ENCODE results near the gene CNKSR3.

CNKSR3 gene

DNA sequence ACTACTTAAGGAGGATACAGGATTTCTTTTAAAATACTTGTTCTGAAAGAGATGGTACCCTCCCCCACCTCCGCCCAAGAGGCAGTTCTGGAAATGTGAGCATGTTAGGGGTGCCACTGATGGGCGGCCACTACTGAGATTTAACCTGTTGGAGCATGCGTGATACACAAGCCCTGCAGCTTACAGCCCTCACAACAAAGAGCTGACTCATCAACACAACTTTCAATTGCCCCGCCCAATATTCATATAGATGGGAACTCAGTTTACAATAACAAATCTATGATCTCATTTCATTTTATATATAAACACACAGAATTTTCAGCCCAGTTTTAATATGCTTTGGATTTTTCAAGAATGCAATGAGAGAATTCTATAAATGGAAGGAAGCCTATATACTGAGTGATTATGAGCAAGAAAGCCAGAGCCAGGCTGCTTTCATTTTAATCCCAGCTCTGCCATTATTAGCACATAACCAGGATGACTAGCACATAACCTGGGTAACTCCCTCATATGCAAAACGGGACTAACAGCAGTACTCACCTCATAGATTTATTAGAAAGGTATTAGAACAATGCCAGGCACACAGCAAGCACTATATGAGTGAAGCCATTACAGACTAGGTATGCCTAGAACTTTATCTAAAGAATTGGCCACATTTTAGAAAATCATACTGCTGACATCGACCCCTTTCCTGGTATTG, 108.3 kb downstream of the CNKSR3 start:
- no peak overlapping the region for H3K4me3 ChIP-seq (ENCODE audit: low read depth, low read length)
- no peak for DNase-seq (ENCODE audit: low read depth)

DNA sequence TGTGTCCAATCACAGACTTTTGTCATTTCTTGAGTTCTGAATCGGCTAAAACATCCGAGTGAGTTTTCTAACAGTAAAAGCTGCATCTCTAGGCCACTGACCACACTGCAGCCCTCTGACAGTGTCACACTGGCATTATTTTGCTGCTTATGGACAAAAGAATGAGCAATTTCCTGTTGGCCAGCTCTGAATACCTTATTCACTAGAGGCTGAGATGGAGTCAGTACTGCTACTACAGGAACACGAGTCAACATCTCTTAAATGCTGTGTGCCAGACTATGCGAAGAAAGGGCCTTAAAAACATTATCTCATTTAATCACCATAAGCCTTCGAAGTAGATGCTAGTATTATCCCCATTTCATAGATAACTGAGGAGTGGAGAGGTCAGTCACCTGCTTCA, 111.4 kb downstream of the CNKSR3 start:
- no peak for DNase-seq (ENCODE audit: low read depth)
- H3K4me3 ChIP-seq (ENCODE audit: low read depth, low read length): no peak overlapping the region

DNA sequence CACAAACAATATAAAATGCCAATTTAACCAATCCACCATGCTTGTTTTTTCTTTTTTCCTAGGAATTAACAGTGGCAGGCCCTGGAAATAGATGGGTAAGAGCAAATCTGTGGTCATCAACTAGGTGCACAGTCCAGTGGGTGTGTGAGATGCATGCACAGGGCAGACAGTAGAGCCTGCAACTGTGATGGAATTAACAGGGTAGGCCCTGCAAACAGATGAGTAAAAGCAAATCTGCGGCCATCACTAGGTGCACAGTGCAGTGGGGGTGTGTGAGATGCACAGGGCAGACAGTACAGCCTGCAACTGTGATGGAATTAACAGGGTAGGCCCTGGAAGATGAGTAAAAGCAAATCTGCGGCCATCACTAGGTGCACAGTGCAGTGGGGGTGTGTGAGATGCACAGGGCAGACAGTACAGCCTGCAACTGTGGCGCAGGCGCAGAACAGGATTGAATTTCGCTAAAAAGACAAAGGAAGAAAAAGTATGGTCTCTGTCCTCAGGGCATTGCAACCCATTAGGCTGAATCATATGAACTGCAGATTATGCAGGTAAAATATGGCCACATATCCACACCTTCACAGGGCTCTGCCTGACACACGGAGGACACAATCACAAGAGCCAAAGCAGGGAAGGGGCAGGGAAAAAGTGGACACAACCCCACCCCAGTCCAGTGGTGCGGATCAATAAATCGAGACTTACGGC, 112.8 kb downstream of the CNKSR3 start:
- no peak for DNase-seq (ENCODE audit: low read depth)
- H3K4me3 ChIP-seq (ENCODE audit: low read depth, low read length): no peak overlapping the region

DNA sequence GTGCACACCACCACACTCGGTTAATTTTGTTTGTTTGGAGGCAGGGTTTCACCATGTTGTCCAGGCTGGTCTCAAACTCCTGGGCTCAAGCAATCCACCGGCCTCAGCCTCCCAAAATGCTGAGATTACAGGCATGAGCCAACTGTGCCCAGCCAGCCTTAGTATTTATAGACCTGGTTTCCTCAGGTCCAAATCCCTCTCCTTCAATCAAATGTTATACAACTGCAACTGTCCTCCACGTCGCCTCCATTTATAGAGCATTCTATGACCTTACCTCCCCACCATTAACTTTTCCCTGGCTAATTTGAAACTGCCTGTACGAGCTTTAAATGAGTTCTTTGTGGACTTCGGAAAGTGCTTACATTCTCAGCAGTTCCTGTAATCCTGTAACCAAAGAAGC, 114.6 kb downstream of the CNKSR3 start:
- no peak for DNase-seq (ENCODE audit: low read depth)
- no peak overlapping the region for H3K4me3 ChIP-seq (ENCODE audit: low read depth, low read length)

DNA sequence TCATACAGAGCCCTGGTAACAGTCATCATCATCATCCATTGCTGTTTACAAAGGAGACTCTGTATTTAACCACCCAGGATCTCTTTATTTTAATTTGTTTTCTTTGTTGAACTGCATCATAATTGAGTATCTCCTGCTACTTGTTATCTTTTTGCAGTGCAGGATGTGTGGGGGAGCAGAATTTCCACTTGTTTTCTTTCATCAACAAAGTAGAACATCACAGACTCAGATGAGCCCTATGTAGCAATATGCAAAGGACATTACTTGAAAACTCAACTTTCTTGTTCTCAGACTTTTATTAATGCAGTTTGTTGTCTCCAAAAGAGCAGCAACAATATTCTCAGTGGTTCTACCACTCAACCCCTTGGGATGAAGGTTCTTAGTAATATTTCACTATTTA, 115.2 kb downstream of the CNKSR3 start:
- no peak for DNase-seq (ENCODE audit: low read depth)

DNA sequence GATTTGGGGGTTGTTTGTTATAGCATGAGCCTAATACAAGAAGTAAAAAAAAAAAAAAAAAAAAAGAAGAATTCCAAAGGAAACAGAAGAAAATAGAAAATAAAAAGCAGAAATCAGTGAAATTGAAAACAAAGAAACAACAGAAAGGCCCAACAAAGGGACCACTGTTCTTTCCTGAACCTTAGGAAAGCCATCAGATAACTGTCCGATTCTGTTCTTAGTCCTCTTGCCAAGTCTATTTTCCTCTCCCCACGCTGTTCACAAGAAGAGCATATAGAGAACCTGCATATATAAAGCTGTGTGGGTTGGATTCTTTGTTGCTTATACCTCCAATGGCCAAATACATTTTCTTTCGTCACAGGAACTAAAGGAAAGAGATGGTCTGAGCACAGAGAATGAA, 115.9 kb downstream of the CNKSR3 start:
- DNase-seq (ENCODE audit: low read depth): no peak
- H3K4me3 ChIP-seq (ENCODE audit: low read depth, low read length): no peak overlapping the region

More for the DNA sequence above, 115.2 kb downstream of the CNKSR3 start:
- no peak overlapping the region for H3K4me3 ChIP-seq (ENCODE audit: low read depth, low read length)

DNA sequence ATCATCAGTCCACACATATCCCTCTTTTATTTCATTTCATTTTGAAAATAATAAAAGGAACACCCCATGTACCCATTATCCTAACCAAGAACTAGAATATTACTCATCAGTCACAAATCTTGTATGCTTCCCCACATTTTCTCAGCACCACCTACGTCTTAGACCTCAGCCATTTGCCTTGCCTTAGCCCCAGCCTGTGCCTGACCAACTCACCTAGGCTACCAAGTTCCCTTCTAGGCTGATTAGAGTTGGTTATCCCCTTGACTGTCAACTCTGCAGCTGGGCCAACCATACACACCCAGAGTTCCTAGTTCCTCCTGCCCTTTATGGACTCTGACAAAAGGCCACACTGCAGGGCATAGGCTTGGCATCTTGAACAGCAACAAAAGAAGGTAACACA, 120.5 kb downstream of the CNKSR3 start:
- DNase-seq (ENCODE audit: low read depth): no peak
- H3K4me3 ChIP-seq (ENCODE audit: low read depth, low read length): no peak overlapping the region

DNA sequence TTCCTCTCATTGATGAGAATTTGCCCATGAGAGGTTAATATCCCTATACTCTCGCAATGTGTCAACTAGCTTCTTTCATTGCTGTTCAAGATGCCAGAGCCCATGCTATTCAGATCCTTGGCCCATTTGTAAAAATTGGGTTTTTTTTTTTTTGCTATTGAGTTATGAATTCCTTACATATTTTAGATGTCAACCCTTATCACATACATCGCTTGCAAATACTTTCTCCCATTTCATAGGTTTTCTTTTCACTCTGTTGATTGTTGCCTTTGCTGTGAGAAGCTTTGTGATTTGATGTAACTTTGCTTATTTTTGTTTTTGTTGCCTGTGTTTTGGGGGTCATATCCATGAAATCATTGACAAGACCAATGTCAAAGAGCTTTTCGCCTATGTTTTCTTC, 121.7 kb downstream of the CNKSR3 start:
- DNase-seq (ENCODE audit: low read depth): no peak
- no peak overlapping the region for H3K4me3 ChIP-seq (ENCODE audit: low read depth, low read length)

DNA sequence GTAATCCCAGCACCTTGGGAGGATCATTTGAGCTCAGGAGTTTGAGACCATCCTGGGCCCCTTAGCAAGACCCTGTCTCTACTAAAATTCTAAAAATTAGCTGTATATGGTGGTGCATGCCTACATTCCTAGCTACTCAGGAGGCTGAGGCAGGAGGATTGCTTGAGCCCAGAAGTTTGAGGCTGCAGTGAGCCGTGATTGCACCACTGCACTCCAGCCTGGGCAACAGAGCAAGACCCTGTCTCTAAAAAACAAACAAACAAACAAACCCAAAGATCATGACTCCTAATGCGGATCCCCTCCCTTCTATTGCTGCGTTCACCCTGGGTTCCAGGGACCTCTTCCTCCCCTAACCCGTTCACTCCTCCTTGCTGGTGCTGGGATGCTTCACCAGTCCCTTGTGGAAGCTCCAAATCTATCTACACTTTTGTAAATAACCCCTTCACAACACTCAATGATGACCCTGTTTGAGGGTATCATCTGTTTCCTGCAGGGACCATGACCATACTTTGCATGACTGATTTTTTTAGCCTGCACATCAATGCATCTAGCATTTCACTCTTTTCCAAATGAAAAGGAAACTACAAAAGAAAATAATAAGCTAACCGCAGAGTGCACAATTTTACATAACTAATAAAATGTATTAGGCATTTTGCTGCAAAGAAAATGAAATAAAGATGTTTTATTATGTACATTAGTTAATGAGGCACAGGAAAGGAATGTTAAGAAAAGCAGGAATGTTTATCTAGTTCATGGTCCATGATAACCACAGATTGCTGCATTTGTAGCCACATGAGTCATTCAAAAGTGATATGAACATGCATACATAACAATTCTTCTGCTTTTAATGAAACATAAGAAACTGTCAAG, 123.4 kb downstream of the CNKSR3 start:
- H3K4me3 ChIP-seq (ENCODE audit: low read depth, low read length): no peak overlapping the region
- peak; percentile 55 for DNase-seq (ENCODE audit: low read depth)

DNA sequence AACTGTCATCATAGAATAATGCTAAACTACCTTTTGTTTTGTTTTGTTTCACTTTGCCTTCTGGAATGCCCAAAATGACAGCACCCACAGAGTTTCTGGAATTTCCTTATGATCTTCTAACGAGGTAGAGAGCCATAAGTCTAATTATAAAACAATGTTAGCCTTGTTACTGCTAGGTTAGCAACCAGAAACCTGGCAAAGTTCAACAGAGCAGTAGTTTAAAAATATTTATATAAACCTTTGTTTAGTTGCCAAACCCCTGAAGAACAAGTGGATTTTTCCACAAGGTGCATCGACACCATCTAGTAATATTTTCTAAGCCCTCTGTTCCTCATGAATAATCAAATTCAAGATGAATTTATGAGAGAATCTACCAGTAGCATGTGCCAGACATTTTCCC, 126.3 kb downstream of the CNKSR3 start:
- no peak for DNase-seq (ENCODE audit: low read depth)
- H3K4me3 ChIP-seq (ENCODE audit: low read depth, low read length): no peak overlapping the region

DNA sequence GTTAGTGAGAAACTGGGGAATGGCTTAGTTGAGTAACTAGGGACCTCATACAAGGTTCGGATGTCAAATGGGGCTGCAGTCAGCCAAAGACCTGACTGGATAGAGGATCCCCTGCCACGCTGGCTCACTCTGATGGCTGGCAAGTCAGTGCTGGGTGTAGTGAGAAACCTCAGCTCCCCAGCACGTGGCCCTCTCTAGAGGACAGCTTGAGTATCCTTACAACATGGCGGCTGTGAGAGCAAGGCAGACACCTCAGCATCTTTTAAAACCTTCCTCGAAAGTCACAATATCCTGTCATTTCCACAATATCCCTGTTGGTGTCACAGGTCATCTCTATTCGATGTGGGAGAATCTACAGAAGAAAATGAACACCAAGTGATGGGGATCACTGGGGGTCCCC, 127.2 kb downstream of the CNKSR3 start:
- H3K4me3 ChIP-seq (ENCODE audit: low read depth, low read length): no peak overlapping the region
- no peak for DNase-seq (ENCODE audit: low read depth)

DNA sequence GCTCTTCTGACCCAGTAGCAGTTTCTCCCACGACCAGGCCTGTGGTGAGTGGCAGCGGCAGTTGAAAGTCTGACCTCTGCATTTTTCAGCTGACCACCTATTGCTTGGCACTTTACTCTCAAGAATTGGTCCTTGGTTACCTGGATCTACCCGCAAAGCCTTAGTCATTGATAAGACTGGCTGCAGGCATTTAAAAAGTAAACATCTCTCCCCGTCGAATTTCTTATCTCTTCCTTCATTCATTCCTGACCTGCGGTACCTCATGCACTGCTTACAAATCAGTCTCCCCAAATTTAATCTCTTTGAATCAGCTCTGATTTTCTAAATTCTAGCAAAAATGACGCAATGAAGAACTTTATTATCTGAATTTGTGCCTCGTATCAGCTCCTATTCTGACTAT, 127.7 kb downstream of the CNKSR3 start:
- no peak for DNase-seq (ENCODE audit: low read depth)
- no peak overlapping the region for H3K4me3 ChIP-seq (ENCODE audit: low read depth, low read length)

DNA sequence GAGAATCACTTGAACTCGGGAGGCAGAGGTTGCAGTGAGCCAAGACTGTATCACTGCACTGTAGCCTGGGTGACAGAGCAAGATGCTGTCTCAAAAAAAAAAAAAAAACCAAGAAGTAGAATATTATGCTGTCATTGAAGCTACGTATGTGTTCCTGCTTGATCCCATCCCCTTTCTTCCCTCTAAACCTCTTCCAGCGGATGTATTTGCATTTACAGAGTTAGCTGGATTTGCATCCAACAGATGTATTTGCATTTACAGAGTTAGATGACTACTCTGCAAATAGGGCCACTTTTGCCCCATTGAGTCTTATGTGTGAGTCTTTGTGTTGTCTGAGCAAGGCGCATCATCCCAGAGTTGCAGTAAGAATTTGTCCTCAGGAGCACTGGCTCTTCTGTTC, 128.9 kb downstream of the CNKSR3 start:
- no peak for DNase-seq (ENCODE audit: low read depth)
- no peak overlapping the region for H3K4me3 ChIP-seq (ENCODE audit: low read depth, low read length)

DNA sequence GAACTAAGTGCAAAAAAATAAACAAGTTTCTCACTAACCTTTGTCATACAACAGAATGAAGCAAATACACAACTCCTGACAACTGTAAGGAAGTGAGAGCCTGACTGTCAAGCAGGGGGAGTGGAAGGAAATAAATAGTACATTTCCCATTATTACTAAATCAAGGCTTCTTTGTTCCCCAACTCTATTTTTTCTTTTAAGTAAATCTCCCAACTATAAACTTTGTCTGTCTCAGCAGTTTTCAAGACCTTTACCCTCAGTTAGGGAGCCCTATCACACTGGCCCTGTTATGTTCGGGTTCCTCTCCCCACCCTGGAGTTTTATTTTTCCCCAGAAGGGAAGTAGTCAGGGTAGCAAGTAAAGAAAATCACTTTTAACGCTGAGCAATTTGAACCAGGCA, 129.7 kb downstream of the CNKSR3 start:
- H3K4me3 ChIP-seq (ENCODE audit: low read depth, low read length): no peak overlapping the region
- DNase-seq (ENCODE audit: low read depth): no peak

DNA sequence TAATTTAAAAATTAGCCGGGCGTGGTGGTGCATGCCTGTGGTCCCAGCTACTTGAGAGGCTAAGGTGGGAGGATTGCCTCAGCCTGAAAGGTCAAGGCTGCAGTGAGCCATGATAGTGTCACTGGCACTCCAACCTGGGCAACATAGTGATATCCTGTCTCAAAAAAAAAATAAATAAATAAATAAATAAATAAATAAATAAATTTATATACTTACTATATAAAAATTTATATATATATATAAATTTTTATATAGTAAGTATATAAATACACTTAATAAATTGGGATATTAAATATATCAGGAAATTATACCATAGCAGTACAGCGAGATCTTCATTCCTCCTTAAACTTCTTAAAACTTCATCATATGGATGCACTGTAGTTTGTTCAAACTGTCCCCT, 130.9 kb downstream of the CNKSR3 start:
- no peak overlapping the region for H3K4me3 ChIP-seq (ENCODE audit: low read depth, low read length)
- no peak for DNase-seq (ENCODE audit: low read depth)

DNA sequence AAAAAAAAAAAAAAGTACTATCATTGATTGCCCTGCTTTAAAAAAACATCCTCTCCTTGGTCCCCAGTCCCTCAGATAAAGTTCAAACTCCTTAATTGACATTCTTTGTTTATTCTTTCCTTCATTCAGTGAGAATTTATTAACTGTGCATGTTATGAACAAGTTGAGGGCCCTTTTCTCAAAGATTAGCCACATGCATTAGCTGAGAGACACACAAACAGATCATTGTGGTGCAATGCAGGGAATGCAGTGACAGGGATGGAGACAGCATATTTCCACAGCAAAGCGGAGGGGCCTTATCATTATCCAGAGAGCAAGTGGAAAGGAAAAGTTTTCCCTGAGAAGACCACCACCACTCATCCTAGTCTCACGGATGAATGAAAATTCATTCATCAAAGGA, 132.0 kb downstream of the CNKSR3 start:
- H3K4me3 ChIP-seq (ENCODE audit: low read depth, low read length): no peak overlapping the region
- no peak for DNase-seq (ENCODE audit: low read depth)

DNA sequence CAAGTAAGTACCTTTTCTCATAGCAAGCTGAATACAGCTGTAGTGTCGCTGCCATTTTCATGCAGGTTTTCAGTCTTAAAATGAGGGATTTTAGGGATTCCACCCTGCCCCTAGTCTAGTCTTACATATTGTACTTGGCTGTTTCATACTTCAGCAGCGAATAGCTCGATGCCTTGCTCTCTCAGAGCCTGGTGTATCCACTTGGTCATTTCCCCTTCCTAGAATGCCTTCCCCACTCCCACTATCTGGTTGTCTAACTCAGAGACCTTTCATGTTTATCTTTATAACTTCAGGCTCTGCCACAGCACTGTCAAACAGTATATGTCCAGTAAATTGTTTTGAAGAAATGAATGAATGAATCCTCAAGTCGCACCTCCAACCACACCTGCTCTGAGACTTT, 132.8 kb downstream of the CNKSR3 start:
- DNase-seq (ENCODE audit: low read depth): no peak
- no peak overlapping the region for H3K4me3 ChIP-seq (ENCODE audit: low read depth, low read length)

DNA sequence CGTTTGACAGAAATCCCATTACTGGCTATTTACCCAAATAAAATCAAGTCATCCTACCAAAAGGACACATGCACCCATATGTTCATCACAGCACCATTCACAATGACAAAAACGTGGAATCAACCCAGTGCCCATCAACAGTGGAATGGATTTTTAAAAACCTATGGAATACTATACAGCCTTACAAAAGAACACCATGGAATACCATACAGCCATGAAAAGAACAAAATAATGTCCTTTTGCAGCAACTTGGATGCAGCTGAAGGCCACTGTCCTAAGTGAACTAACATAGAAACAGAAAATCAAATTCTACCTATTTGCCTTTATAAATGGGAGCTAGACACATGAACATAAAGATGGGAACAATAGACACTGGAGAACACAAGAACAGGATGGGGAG, 136.5 kb downstream of the CNKSR3 start:
- H3K4me3 ChIP-seq (ENCODE audit: low read depth, low read length): no peak overlapping the region
- no peak for DNase-seq (ENCODE audit: low read depth)

DNA sequence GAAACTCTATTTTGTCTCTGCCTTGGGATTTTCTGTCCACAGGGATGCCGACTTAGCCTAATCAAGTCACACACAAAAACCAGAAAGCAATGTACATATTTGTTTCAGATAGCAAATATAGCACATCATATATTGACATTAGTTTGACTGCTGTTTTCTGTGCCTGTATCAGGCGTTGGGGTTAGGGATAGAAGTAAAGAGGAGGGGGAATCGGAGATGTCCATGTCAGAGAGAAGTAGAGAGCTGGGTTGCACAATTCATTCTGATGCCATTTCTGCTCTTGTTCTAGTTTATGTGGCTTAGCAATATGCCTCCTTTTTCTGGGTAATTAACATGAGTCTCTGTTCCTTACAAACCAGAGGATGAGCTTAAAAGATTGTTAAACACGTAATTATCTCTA, 139.2 kb downstream of the CNKSR3 start:
- DNase-seq (ENCODE audit: low read depth): no peak
- H3K4me3 ChIP-seq (ENCODE audit: low read depth, low read length): no peak overlapping the region

DNA sequence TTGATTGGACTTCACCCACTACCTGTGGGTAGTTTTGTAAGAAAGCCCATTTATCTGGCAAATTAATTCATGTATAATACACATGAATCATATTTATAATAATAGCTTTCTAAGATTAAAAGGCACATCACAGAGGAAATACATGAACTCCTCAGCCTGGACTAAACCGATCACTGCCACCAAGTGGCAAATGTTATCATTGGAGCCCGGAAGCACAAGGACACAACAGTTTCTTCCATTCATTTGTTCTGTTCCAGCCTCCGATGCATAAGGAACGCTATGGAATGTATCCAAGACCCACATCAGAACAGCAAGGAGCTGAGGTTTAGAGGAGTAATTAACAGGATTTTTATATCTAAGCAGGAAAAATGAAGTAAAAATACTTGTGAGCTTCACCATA, 139.9 kb downstream of the CNKSR3 start:
- no peak overlapping the region for H3K4me3 ChIP-seq (ENCODE audit: low read depth, low read length)
- no peak for DNase-seq (ENCODE audit: low read depth)

All from skeletal muscle cell (primary cell).